ENCODE data around the gene F2RL1. TPM values are rescaled to one million over a fixed set of nuclear protein-coding genes. Genes with fewer than 3 reads are reported as not detected.
"Not testable (repeated sequence)": the region's sequence is repeated elsewhere in the genome, so short reads cannot be mapped to it uniquely, and the experiment has no call there.

F2RL1 gene
- total RNA-seq, 2 experiments from 2014 or later, result 0.78 to 0.81 TPM

GRCh38 chr5:76856800-76857199 lies 38.0 kb downstream of the F2RL1 start:
- H3K27ac Mint-ChIP-seq, result peak overlapping the region; percentile 93
- CTCF ChIA-PET, result interaction anchor here (1.2 to 1.6 kb wide), 3 partner anchors 11 to 637 kb away, joined by 3 to 4 read pairs (median 3); no protein-coding TSS in a partner anchor
- peaks cover 43% of the 10 kb centered on the region for H3K4me1 Mint-ChIP-seq

DNA sequence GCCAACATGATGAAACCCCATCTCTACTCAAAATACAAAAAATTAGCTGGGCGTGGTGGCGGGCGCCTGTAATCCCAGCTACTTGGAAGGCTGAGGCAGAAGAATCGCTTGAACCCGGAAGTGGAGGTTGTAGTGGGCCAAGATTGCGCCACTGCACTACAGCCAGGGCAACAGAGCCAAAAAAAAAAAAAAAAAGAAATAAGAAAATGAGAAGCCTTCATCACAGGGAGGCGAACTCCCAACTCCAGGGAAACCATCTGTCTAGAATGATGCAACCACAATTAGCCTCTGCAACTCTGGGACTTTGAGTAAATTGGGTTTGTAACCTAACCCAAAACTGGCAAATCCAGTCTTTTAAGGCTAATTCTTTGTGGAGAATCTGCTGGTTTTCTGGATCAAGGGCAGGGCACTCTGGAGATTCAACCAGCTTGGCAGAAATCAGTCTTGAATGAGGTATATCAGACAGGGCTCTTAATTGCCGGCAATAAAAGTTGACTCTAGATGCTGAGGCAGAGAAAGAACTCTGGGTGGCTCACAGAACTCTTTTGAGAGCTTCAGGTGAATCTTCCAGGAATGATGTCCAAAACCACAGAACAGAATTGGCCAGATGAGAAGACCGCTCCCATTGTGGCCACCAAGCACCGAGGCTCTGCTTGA lies 40.9 kb downstream of the F2RL1 start:
- H3K4me1 Mint-ChIP-seq, result peaks cover 22% of the 10 kb centered on the region
- no peak overlapping the region for H3K4me3 Mint-ChIP-seq
- ChIA-PET POLR2A (no interaction called here), CTCF (interaction anchor here (0.6 kb wide), 1 partner anchor 704 kb away, joined by 5 read pairs; no protein-coding TSS in a partner anchor)
- peaks cover 12% of the 10 kb centered on the region for H3K9me3 Mint-ChIP-seq
- no peak for DNase-seq
- peaks cover 20% of the 10 kb centered on the region for H3K36me3 Mint-ChIP-seq (ENCODE audit: low read depth)
- H3K27ac Mint-ChIP-seq, result no peak overlapping the region
- no peaks in the 10 kb centered on the region for H3K27me3 Mint-ChIP-seq

More at GRCh38 chr5:76856800-76857199, 38.0 kb downstream of the F2RL1 start:
- Mint-ChIP-seq H3K9me3 (peaks cover 19% of the 10 kb centered on the region), H3K36me3 (ENCODE audit: low read depth) (peaks cover 36% of the 10 kb centered on the region)
- not testable (repeated sequence) for H3K4me3 Mint-ChIP-seq, DNase-seq, H3K27me3 Mint-ChIP-seq
- POLR2A ChIA-PET, result interaction anchor here (1.0 to 3.1 kb wide), 4 partner anchors 10 to 174 kb away, joined by 3 to 12 read pairs (median 4); partner anchors contain the start of gene AGGF1

DNA sequence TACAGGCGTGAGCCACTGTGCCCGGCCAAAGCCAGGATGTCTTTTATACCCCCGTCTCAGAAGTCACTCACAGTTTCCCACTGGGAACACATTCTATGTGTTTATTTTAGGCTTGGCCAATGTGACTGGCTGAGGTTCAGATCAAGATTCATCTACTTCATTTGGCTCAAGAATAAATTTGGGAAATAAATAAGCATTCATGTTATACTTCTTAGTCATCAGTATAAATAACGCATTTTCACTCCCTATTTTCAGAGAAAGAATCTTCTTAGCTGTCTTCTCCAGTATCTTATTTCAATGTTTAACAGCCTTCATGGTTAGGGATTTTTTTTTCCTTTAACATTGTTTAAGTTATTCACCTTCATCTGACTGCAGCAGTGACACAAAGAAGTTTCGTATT lies 42.8 kb downstream of the F2RL1 start:
- POLR2A ChIA-PET, result no interaction called here
- CTCF ChIA-PET, result no interaction called here
- no peaks in the 10 kb centered on the region for H3K27me3 Mint-ChIP-seq
- H3K4me3 Mint-ChIP-seq, result no peak overlapping the region
- H3K9me3 Mint-ChIP-seq, result peaks cover 2% of the 10 kb centered on the region
- peaks cover 3% of the 10 kb centered on the region for H3K4me1 Mint-ChIP-seq
- H3K27ac Mint-ChIP-seq, result no peak overlapping the region
- DNase-seq, result no peak
- peaks cover 3% of the 10 kb centered on the region for H3K36me3 Mint-ChIP-seq (ENCODE audit: low read depth)

- DNase-seq, result no peak
- H3K36me3 Mint-ChIP-seq (ENCODE audit: low read depth), result no peaks in the 10 kb centered on the region
- ChIA-PET CTCF (no interaction called here), POLR2A (no interaction called here)
- no peaks in the 10 kb centered on the region for H3K4me1 Mint-ChIP-seq
- H3K27me3 Mint-ChIP-seq, result no peaks in the 10 kb centered on the region
- H3K9me3 Mint-ChIP-seq, result no peaks in the 10 kb centered on the region
- no peak overlapping the region for H3K27ac Mint-ChIP-seq
- H3K4me3 Mint-ChIP-seq, result no peak overlapping the region
Observed at GRCh38 chr5:76863001-76863400, 44.2 kb downstream of the F2RL1 start.

DNA sequence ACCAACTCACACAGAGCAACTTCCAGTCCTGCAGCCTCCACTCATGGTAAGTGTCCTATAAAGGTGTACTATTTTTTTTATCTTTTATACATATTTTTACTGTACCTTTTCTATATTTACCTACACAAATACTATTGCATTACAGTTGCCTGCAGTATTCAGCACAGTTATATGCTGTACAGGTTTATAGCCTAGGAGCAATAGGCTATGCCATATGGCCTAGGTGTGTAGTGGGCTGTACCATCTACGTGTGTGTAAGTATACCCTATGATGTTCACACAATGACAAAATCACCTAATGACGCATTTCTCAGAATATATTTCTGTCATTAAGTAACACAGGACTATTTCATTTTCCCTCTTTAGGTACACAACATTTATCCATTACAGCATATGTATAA lies 47.7 kb downstream of the F2RL1 start:
- Mint-ChIP-seq H3K4me3 (no peak overlapping the region), H3K27me3 (no peaks in the 10 kb centered on the region), H3K9me3 (no peaks in the 10 kb centered on the region), H3K36me3 (ENCODE audit: low read depth) (no peaks in the 10 kb centered on the region), H3K27ac (no peak overlapping the region), H3K4me1 (no peaks in the 10 kb centered on the region)
- CTCF ChIA-PET, result interaction anchor here (1.0 to 3.5 kb wide), 4 partner anchors 92 to 211 kb away, joined by 3 to 34 read pairs (median 6); partner anchors contain the start of gene AGGF1
- no peak for DNase-seq
- POLR2A ChIA-PET, result interaction anchor here (0.6 kb wide), 1 partner anchor 10 kb away, joined by 3 read pairs; no protein-coding TSS in a partner anchor

DNA sequence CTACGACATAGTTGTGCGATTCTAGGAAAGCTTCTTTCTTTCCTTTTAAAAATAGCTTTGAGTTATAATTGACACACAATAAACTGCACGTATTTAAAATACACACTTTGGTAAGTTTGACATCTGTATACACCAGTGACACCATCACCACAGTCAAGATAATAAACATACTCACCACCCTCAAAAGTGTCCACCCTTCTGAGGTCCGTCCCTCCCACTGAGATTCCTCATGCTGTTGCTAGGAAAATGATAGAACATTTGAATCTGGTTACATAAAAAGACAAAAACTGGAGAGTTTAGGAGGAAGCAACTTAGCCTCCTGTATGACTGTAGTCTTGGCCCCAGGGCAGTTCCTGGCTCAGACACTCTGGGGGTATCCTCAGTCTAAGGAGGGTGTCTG lies 48.2 kb downstream of the F2RL1 start:
- CTCF ChIA-PET, result interaction anchor here (0.6 to 4.7 kb wide), 8 partner anchors 80 to 625 kb away, joined by 3 to 38 read pairs (median 6); partner anchors contain the start of genes AGGF1 and WDR41
- no peaks in the 10 kb centered on the region for H3K36me3 Mint-ChIP-seq (ENCODE audit: low read depth)
- DNase-seq, result no peak
- no peaks in the 10 kb centered on the region for H3K27me3 Mint-ChIP-seq
- POLR2A ChIA-PET, result interaction anchor here (0.6 kb wide), 1 partner anchor 11 kb away, joined by 3 read pairs; no protein-coding TSS in a partner anchor
- H3K4me1 Mint-ChIP-seq, result no peaks in the 10 kb centered on the region
- H3K27ac Mint-ChIP-seq, result no peak overlapping the region
- H3K4me3 Mint-ChIP-seq, result no peak overlapping the region
- no peaks in the 10 kb centered on the region for H3K9me3 Mint-ChIP-seq

DNA sequence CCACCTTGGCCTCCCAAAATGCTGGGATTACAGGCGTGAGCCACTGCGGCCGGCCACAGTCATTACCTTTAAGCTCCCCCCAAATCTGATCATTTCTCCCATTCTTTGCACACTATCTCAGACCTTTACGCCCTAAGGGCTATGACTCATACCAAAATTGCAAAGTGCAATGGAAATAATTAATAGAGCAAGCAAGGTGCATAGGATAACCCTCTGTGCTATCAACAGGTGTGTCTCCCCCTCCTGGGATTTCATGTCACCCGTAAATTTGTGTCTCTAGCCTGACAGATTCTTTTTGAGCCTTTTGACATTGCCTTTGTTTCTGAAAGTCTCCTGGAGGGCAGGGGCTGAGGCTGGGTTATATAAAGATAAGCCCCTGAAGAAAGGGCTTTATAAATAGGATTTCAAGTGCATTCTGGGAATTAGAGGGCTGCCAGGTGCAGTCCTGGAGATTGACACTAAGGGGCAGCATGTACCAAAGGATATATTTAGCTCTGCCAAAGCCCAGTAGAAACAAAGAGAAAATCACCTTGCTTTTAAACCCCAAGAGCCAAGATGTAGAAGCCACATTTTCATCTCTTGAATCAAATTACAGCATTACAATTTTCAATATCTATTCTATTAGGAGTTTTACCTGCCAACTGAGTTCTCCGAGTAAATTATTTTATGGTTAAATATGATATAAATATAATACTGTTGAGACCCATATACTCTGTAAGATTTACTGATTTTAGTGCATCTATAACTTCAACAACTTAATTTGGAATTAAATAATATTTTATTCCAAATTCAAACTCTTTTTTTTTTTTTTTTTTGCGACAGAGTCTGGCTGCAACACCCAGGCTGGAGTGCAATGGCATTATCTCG lies 49.2 kb downstream of the F2RL1 start:
- Mint-ChIP-seq H3K27me3 (no peaks in the 10 kb centered on the region), H3K4me3 (no peak overlapping the region), H3K4me1 (no peaks in the 10 kb centered on the region), H3K27ac (no peak overlapping the region), H3K36me3 (ENCODE audit: low read depth) (no peaks in the 10 kb centered on the region), H3K9me3 (no peaks in the 10 kb centered on the region)
- POLR2A ChIA-PET, result interaction anchor here (1.7 kb wide), 1 partner anchor 12 kb away, joined by 6 read pairs; no protein-coding TSS in a partner anchor
- CTCF ChIA-PET, result interaction anchor here (0.6 to 4.7 kb wide), 10 partner anchors 19 to 624 kb away, joined by 3 to 38 read pairs (median 4); partner anchors contain the start of genes AGGF1, S100Z and WDR41
- peak; percentile 73 for DNase-seq

DNA sequence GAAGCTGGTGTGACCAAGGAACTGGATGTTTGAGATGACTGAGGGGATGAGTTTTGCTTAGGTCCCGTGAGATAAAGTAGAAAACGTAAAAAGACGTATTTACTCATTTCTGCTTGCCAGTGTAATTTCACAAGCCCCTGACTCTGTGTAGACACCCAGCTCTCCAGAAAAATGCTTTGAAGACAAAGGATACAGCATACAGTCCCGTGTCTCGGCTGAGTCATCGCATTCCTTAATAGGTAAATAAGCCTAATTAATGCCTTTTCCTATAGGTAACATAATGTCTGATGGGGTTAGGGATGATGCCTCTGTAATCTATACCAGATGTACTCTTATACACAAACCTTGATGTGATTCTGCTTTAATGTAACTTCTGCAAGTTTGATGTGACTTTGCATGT lies 51.2 kb downstream of the F2RL1 start:
- Mint-ChIP-seq H3K27ac (no peak overlapping the region), H3K9me3 (no peaks in the 10 kb centered on the region), H3K4me1 (no peaks in the 10 kb centered on the region), H3K4me3 (no peak overlapping the region), H3K27me3 (no peaks in the 10 kb centered on the region), H3K36me3 (ENCODE audit: low read depth) (no peaks in the 10 kb centered on the region)
- CTCF ChIA-PET, result interaction anchor here (1.2 to 4.7 kb wide), 5 partner anchors 20 to 208 kb away, joined by 3 to 38 read pairs (median 14); partner anchors contain the start of gene S100Z
- POLR2A ChIA-PET, result interaction anchor here (1.2 kb wide), 1 partner anchor 142 kb away, joined by 4 read pairs; no protein-coding TSS in a partner anchor
- DNase-seq, result no peak

DNA sequence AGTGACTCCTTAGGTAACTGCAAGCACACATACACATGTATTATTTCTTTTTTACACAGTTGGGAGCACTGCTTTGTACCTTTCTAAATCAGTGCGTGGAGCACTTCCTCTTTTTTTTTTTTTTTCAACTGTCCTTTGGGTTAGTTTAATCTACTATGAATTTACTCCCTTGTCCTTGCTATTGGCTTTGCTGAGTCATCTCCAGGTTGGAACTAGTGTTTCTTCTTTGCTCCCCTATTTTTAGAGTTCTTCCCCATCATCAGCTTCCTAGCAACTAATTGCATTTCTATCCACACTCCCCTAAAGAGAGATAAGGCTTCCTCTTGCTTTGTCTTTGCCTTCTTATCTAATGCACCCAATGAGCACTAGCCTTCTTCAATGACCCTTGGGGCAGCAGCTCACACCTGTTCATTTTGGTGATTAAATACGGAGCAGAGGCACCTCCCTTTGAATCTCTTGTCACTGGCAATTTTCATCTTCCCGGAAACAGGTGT lies 55.3 kb downstream of the F2RL1 start:
- POLR2A ChIA-PET, result no interaction called here
- Mint-ChIP-seq H3K27ac (no peak overlapping the region), H3K27me3 (no peaks in the 10 kb centered on the region), H3K4me1 (no peaks in the 10 kb centered on the region), H3K4me3 (no peak overlapping the region), H3K9me3 (no peaks in the 10 kb centered on the region), H3K36me3 (ENCODE audit: low read depth) (no peaks in the 10 kb centered on the region)
- DNase-seq, result no peak
- CTCF ChIA-PET, result no interaction called here

Other genes with a start within 250 kb of the F2RL1 start
- not detected for gene F2RL2, start 195.6 kb upstream of the F2RL1 start, total RNA-seq
- gene F2R, start 102.9 kb upstream of the F2RL1 start, total RNA-seq, result 10 to 100 TPM; 35.0 to 36.6 TPM
- gene S100Z, start 31.0 kb downstream of the F2RL1 start, total RNA-seq, result 1 to 10 TPM; 2.5 to 2.6 TPM
- under 1 TPM; 0.10 to 0.43 TPM for gene CRHBP, start 134.0 kb downstream of the F2RL1 start, total RNA-seq
- 10 to 100 TPM; 26.4 to 28.6 TPM for gene AGGF1, start 211.4 kb downstream of the F2RL1 start, total RNA-seq